CD4-positive, alpha-beta T cell treated with Interferon gamma for 1 hour (primary cell): ENCODE measurements around the gene SRF.
"Not testable (repeated sequence)": the region's sequence is repeated elsewhere in the genome, so short reads cannot be mapped to it uniquely, and the experiment has no call there.

ENCODE experiments used
- DNase-seq: peaks from one replicate; pipeline ENCODE4 v3.0.0-alpha.2; 2020

The SRF gene

GRCh38 chr6:43170931-43171706 lies at the start of gene SRF:
SRF (plus strand) TSS chr6:43171269; CDS start chr6:43171657, 388 bp downstream.
- peak; percentile 98 for DNase-seq

GRCh38 chr6:43122146-43122545 lies 48.9 kb upstream of the SRF start:
- no peak for DNase-seq

GRCh38 chr6:43123461-43124314 lies 47.4 kb upstream of the SRF start:
- no peak for DNase-seq

GRCh38 chr6:43124481-43124880 lies 46.6 kb upstream of the SRF start:
- DNase-seq = no peak

GRCh38 chr6:43125119-43125518 lies 46.0 kb upstream of the SRF start:
- no peak for DNase-seq

- DNase-seq = no peak
Measured at GRCh38 chr6:43125555-43125954, 45.5 kb upstream of the SRF start.

GRCh38 chr6:43127180-43127579 lies 43.9 kb upstream of the SRF start:
- DNase-seq = no peak

- DNase-seq = no peak
Measured at GRCh38 chr6:43127877-43128276, 43.2 kb upstream of the SRF start.

GRCh38 chr6:43128926-43129325 lies 42.1 kb upstream of the SRF start:
- no peak for DNase-seq

- DNase-seq = no peak
Measured at GRCh38 chr6:43129434-43130194, 41.5 kb upstream of the SRF start.

- DNase-seq = no peak
Measured at GRCh38 chr6:43130429-43130828, 40.6 kb upstream of the SRF start.

GRCh38 chr6:43131379-43131778 lies 39.7 kb upstream of the SRF start:
- not testable (repeated sequence) for DNase-seq

- no peak for DNase-seq
Measured at GRCh38 chr6:43138267-43138666, 32.8 kb upstream of the SRF start.

- not testable (repeated sequence) for DNase-seq
Measured at GRCh38 chr6:43139973-43140372, 31.1 kb upstream of the SRF start.

GRCh38 chr6:43141644-43142043 lies 29.4 kb upstream of the SRF start:
- no peak for DNase-seq

GRCh38 chr6:43142101-43142500 lies 29.0 kb upstream of the SRF start:
- peak; percentile 29 for DNase-seq

GRCh38 chr6:43143235-43144128 lies 27.6 kb upstream of the SRF start:
- DNase-seq = peak; percentile 71

- DNase-seq = no peak
Measured at GRCh38 chr6:43144879-43145278, 26.2 kb upstream of the SRF start.

- no peak for DNase-seq
Measured at GRCh38 chr6:43146261-43146660, 24.8 kb upstream of the SRF start.

GRCh38 chr6:43146709-43147688 lies 24.1 kb upstream of the SRF start:
- DNase-seq = no peak
